GM21619 (cell line): ENCODE measurements around the gene ACP3.
"Not testable (repeated sequence)": the region's sequence is repeated elsewhere in the genome, so short reads cannot be mapped to it uniquely, and the experiment has no call there.

Source experiments
- ATAC-seq: cut with Tn5 transposase; IDR thresholded peaks from one replicate; pipeline ENCODE4 v1.9.1; 2021; ENCODE audit not compliant: unreplicated experiment

ACP3 gene

GRCh38 chr3:132360717-132361116 is 43.5 kb downstream of the ACP3 start:
- no peak for ATAC-seq

- no peak for ATAC-seq
These were observed 45.1 kb downstream of the ACP3 start for GRCh38 chr3:132362329-132362728.

- no peak for ATAC-seq
These were observed 51.3 kb downstream of the ACP3 start for GRCh38 chr3:132368515-132368914.

GRCh38 chr3:132368962-132369361 is 51.8 kb downstream of the ACP3 start:
- no peak for ATAC-seq

- not testable (repeated sequence) for ATAC-seq
These were observed 59.7 kb downstream of the ACP3 start for GRCh38 chr3:132376945-132377354.

GRCh38 chr3:132378048-132378762 is 61.0 kb downstream of the ACP3 start:
- no peak for ATAC-seq

GRCh38 chr3:132378846-132379245 is 61.6 kb downstream of the ACP3 start:
- no peak for ATAC-seq

GRCh38 chr3:132380920-132381319 is 63.7 kb downstream of the ACP3 start:
- ATAC-seq, result no peak

- no peak for ATAC-seq
These were observed 64.2 kb downstream of the ACP3 start for GRCh38 chr3:132381348-132381944.

- ATAC-seq, result no peak
These were observed 65.1 kb downstream of the ACP3 start for GRCh38 chr3:132382267-132382666.

- no peak for ATAC-seq
These were observed 65.5 kb downstream of the ACP3 start for GRCh38 chr3:132382688-132383194.

- ATAC-seq, result no peak
These were observed 69.1 kb downstream of the ACP3 start for GRCh38 chr3:132386259-132386658.

GRCh38 chr3:132392675-132393074 is 75.5 kb downstream of the ACP3 start:
- not testable (repeated sequence) for ATAC-seq

GRCh38 chr3:132394320-132394719 is 77.1 kb downstream of the ACP3 start:
- no peak for ATAC-seq

GRCh38 chr3:132395126-132395525 is 77.9 kb downstream of the ACP3 start:
- ATAC-seq, result no peak

GRCh38 chr3:132396255-132396654 is 79.0 kb downstream of the ACP3 start:
- ATAC-seq, result no peak

- ATAC-seq, result not testable (repeated sequence)
These were observed 79.6 kb downstream of the ACP3 start for GRCh38 chr3:132396776-132397175.

GRCh38 chr3:132399054-132399929 is 82.1 kb downstream of the ACP3 start:
- no peak for ATAC-seq

- ATAC-seq, result no peak
These were observed 84.0 kb downstream of the ACP3 start for GRCh38 chr3:132401255-132401654.

GRCh38 chr3:132404276-132404675 is 87.1 kb downstream of the ACP3 start:
- ATAC-seq, result no peak

GRCh38 chr3:132405188-132405587 is 88.0 kb downstream of the ACP3 start:
- no peak for ATAC-seq
